Endothelial cell of umbilical vein (primary cell): ENCODE data around the gene ABCB9. TPM values are rescaled to one million over a fixed set of nuclear protein-coding genes. Genes with fewer than 3 reads are reported as not detected.

Experiments
- BruUV-seq: library from RNA; stranded (reverse); fragments of 400-500 nt; replicated peaks from 2 replicates; lab custom pipeline; 2021; lab: Mats Ljungman, UMichigan
- CTCF ChIA-PET: fragments of 300-600, 350-600 bp; sonication (Branson Sonifier 250); formaldehyde crosslinking; loops from one replicate; lab custom pipeline; 2021; ENCODE audit warnings: antibody characterized with exemption, inconsistent platforms; lab: Charles Lee
- POLR2A ChIA-PET: fragments of 300-600, 350-600 bp; sonication (Branson Sonifier 250); formaldehyde crosslinking; loops from one replicate; lab custom pipeline; 2021; ENCODE audit warnings: antibody characterized with exemption, inconsistent platforms; lab: Charles Lee
- DNase-seq: peaks from one replicate; pipeline ENCODE4 v3.0.0-alpha.2; 2011; ENCODE audit warnings: low read depth, low spot score
- FAIRE-seq: peaks from 2 replicates; lab custom pipeline; 2011; peaks lifted over from hg19 to GRCh38; lab: Jason Lieb, UNC
- H2AFZ ChIP-seq: 2 replicates; pipeline ENCODE4 v1.6.0; 2012; ENCODE audit warnings: low read depth, low read length, control low read depth, inconsistent platforms
- H3K27ac ChIP-seq: 2 replicates; pipeline ENCODE4 v1.5.1; 2011; ENCODE audit warnings: low read depth, mild to moderate bottlenecking, control low read depth, low read length, moderate library complexity; ENCODE audit not compliant: insufficient read depth
- H3K27me3 ChIP-seq, 2 experiments: 2 replicates each; pipeline versions ENCODE4 v1.6.0 to v1.6.1; 2011; ENCODE audit warnings: low read length in 2 of 2, mixed read lengths in 1 of 2; ENCODE audit not compliant: control insufficient read depth in 2 of 2, insufficient read depth in 2 of 2
- H3K36me3 ChIP-seq, 2 experiments: 2 replicates in 1 of 2; 3 replicates in 1 of 2; pipeline ENCODE4 v1.5.1; 2011; ENCODE audit warnings: low read length in 2 of 2, mild to moderate bottlenecking in 1 of 2, moderate library complexity in 1 of 2; ENCODE audit not compliant: control insufficient read depth in 2 of 2, insufficient read depth in 2 of 2; ENCODE audit errors: extremely low read depth in 1 of 2
- H3K4me1 ChIP-seq: 3 replicates; pipeline ENCODE4 v1.5.1; 2011; ENCODE audit warnings: mild to moderate bottlenecking, low read length; ENCODE audit not compliant: control insufficient read depth, insufficient read depth; ENCODE audit errors: extremely low read depth
- H3K4me2 ChIP-seq: 2 replicates; pipeline ENCODE4 v1.6.1; 2011; ENCODE audit warnings: low read length, control low read depth, mixed read lengths; ENCODE audit not compliant: insufficient read depth
- H3K4me3 ChIP-seq, 3 experiments: fragments of 200-600 bp in 1 of 3; sonication (generic), shearing (Covaris generic) in 1 of 3; replicated peaks in 1 of 3; 2 replicates each; pipeline ENCODE4 v1.5.1; 2011 to 2016; ENCODE audit warnings: control low read depth in 3 of 3, low read length in 3 of 3, mild to moderate bottlenecking in 2 of 3, inconsistent platforms in 1 of 3, low read depth in 1 of 3, moderate library complexity in 1 of 3; ENCODE audit not compliant: insufficient read depth in 1 of 3
- H3K79me2 ChIP-seq: 2 replicates; pipeline ENCODE4 v1.6.0; 2012; ENCODE audit warnings: low read length, inconsistent platforms; ENCODE audit not compliant: control insufficient read depth, insufficient read depth
- H3K9ac ChIP-seq: replicated peaks from 2 replicates; pipeline ENCODE3; 2011; ENCODE audit warnings: low read length, control low read depth; ENCODE audit not compliant: insufficient read depth; ENCODE audit errors: extremely low read depth
- H3K9me1 ChIP-seq: replicated peaks from 3 replicates; pipeline ENCODE4 v1.6.0; 2011; ENCODE audit warnings: mild to moderate bottlenecking, low read length; ENCODE audit not compliant: control insufficient read depth, insufficient read depth; ENCODE audit errors: extremely low read depth
- H3K9me3 ChIP-seq: replicated peaks from 2 replicates; pipeline ENCODE4 v1.5.1; 2012; ENCODE audit warnings: low read length, inconsistent platforms; ENCODE audit not compliant: control insufficient read depth, insufficient read depth
- H4K20me1 ChIP-seq: replicated peaks from 2 replicates; pipeline ENCODE3; 2011; ENCODE audit warnings: mild to moderate bottlenecking, low read length; ENCODE audit not compliant: control insufficient read depth, insufficient read depth; ENCODE audit errors: extremely low read depth
- CTCF ChIP-seq, 2 donors: IDR thresholded peaks; 1 replicate in 1 of 2; 2 replicates in 1 of 2; pipeline ENCODE4 v1.5.1; 2011; ENCODE audit warnings: low read length in 2 of 2, mild to moderate bottlenecking in 2 of 2, moderate library complexity in 2 of 2, control low read depth in 1 of 2, inconsistent platforms in 1 of 2, low read depth in 1 of 2; ENCODE audit not compliant: insufficient read depth in 1 of 2; ENCODE audit errors: extremely low read depth in 1 of 2
- FOS ChIP-seq: IDR thresholded peaks from 2 replicates; pipeline ENCODE4 v1.6.1; 2011; ENCODE audit warnings: mild to moderate bottlenecking, low read length, moderate library complexity, borderline replicate concordance; ENCODE audit not compliant: insufficient read depth
- GATA2 ChIP-seq: IDR thresholded peaks from 2 replicates; pipeline ENCODE4 v1.7.0; 2011; ENCODE audit warnings: low read depth, mild to moderate bottlenecking, moderate library complexity, mixed read lengths, low read length; ENCODE audit not compliant: insufficient read length, insufficient read depth
- MAX ChIP-seq: IDR thresholded peaks from 2 replicates; pipeline ENCODE4 v1.6.1; 2011; ENCODE audit not compliant: insufficient read depth, insufficient read length
- MYC ChIP-seq: IDR thresholded peaks from one replicate; pipeline ENCODE4 v1.6.1; 2011; ENCODE audit warnings: mild to moderate bottlenecking, low read depth, low read length
- POLR2A ChIP-seq: IDR thresholded peaks from 2 replicates; pipeline ENCODE4 v1.6.1; 2012; ENCODE audit warnings: low read depth, mild to moderate bottlenecking, control low read depth, low read length
- POLR2AphosphoS5 ChIP-seq: IDR thresholded peaks from 2 replicates; pipeline ENCODE4 v1.6.1; 2012; ENCODE audit warnings: low read depth, mild to moderate bottlenecking, control low read depth, low read length, moderate library complexity; ENCODE audit not compliant: insufficient read depth
- dilution Hi-C: fragments of 300-500 bp; cut with MboI; formaldehyde crosslinking; loops from one replicate; pipeline ENCODE4 v1.15.0; 2019; ENCODE audit warnings: low sequenced_read_pairs; ENCODE audit not compliant: extremely low pct_ligation_motif_present
- intact Hi-C: fragments of 100-400 bp; cut with micrococcal nuclease; formaldehyde crosslinking; loops from one replicate; pipeline ENCODE4 v1.10.0; 2022
- polyA plus RNA-seq, 4 experiments: library from polyadenylated mRNA; depleted of rRNA in 3 of 4; stranded (reverse) in 3 of 4; unstranded in 1 of 4; fragments of >200 nt; gene quantifications; 2 replicates each; pipeline versions ENCODE4 v1.2.1 to v1.2.3, GENCODE V29; 2011 to 2012; ENCODE audit warnings: missing spikeins in 1 of 4
- total RNA-seq: library from RNA; stranded (reverse); gene quantifications from 2 replicates; pipeline ENCODE4 v1.2.3, GENCODE V29; 2021

The ABCB9 gene
- total and polyA plus RNA-seq, 2 donors (not counting 3 experiments of a cell fraction or from before 2014, with no cell fraction given) = 11.7 to 16.9 TPM

GRCh38 chr12:122998316-122998715 is 32.1 kb upstream of the ABCB9 start:
- no peaks in the 10 kb centered on the region for H4K20me1 ChIP-seq
- no peak overlapping the region for H3K27ac ChIP-seq
- H2AFZ ChIP-seq = no peak overlapping the region
- no peak for FAIRE-seq
- H3K9me3 ChIP-seq = no peaks in the 10 kb centered on the region
- TF ChIP-seq GATA2 = no peak
- no peak for TF ChIP-seq MAX
- no peak for TF ChIP-seq FOS
- no peak for TF ChIP-seq POLR2AphosphoS5
- no peak for TF ChIP-seq CTCF (IDR thresholded peaks at IDR 0.05; ENCODE audit: extremely low read depth in 1 of 2, insufficient read depth in 1 of 2, low read depth in 1 of 2, low read length in 2 of 2)
- TF ChIP-seq MYC = no peak
- no peak for TF ChIP-seq POLR2A
- ChIA-PET CTCF (interaction anchor here (1.3 kb wide), 1 partner anchor 240 kb away, joined by 4 read pairs; no protein-coding TSS in a partner anchor), POLR2A (no interaction called here)
- BruUV-seq = no TSS peak
- no peak overlapping the region for H3K4me3 ChIP-seq
- no peaks in the 10 kb centered on the region for H3K27me3 ChIP-seq
- dilution Hi-C loops (no loop called here), intact Hi-C loops (no loop called here)
- no peaks in the 10 kb centered on the region for H3K4me1 ChIP-seq
- H3K9ac ChIP-seq = no peak overlapping the region
- no peak for DNase-seq
- no peak overlapping the region for H3K4me2 ChIP-seq
- H3K79me2 ChIP-seq = no peaks in the 10 kb centered on the region
- no peaks in the 10 kb centered on the region for H3K36me3 ChIP-seq
- H3K9me1 ChIP-seq = no peaks in the 10 kb centered on the region
